CD4-positive, alpha-beta T cell treated with Interleukin-4 for 4 hours (primary cell): Measurements from ENCODE around the gene PPP1R13B.

Source experiments
- DNase-seq: peaks from one replicate; pipeline ENCODE4 v3.0.0-alpha.2; 2020

PPP1R13B gene

GRCh38 chr14:103772078-103772712 lies 75.2 kb downstream of the PPP1R13B start:
- DNase-seq: no peak

GRCh38 chr14:103770902-103771301 lies 76.5 kb downstream of the PPP1R13B start:
- DNase-seq: no peak

GRCh38 chr14:103770500-103770899 lies 76.9 kb downstream of the PPP1R13B start:
- no peak for DNase-seq

GRCh38 chr14:103767336-103767894 lies 80.0 kb downstream of the PPP1R13B start:
- DNase-seq: no peak

GRCh38 chr14:103765526-103765925 lies 81.8 kb downstream of the PPP1R13B start:
- DNase-seq: no peak

- no peak for DNase-seq
Observed at GRCh38 chr14:103763730-103764488, 83.5 kb downstream of the PPP1R13B start.

- DNase-seq: no peak
Observed at GRCh38 chr14:103762541-103762940, 84.8 kb downstream of the PPP1R13B start.

GRCh38 chr14:103762036-103762435 lies 85.3 kb downstream of the PPP1R13B start:
- no peak for DNase-seq

- no peak for DNase-seq
Observed at GRCh38 chr14:103758059-103758776, 89.2 kb downstream of the PPP1R13B start.

- no peak for DNase-seq
Observed at GRCh38 chr14:103755060-103755459, 92.3 kb downstream of the PPP1R13B start.

GRCh38 chr14:103753774-103754173 lies 93.6 kb downstream of the PPP1R13B start:
- no peak for DNase-seq

- no peak for DNase-seq
Observed at GRCh38 chr14:103749860-103750259, 97.5 kb downstream of the PPP1R13B start.

- no peak for DNase-seq
Observed at GRCh38 chr14:103749452-103749851, 97.9 kb downstream of the PPP1R13B start.

- DNase-seq: peak; percentile 50
Observed at GRCh38 chr14:103748534-103748857, 98.9 kb downstream of the PPP1R13B start.

- DNase-seq: no peak
Observed at GRCh38 chr14:103746701-103747100, 100.7 kb downstream of the PPP1R13B start.

GRCh38 chr14:103745424-103745823 lies 102.0 kb downstream of the PPP1R13B start:
- no peak for DNase-seq

- no peak for DNase-seq
Observed at GRCh38 chr14:103744621-103745395, 102.6 kb downstream of the PPP1R13B start.

GRCh38 chr14:103743691-103744090 lies 103.7 kb downstream of the PPP1R13B start:
- DNase-seq: no peak

GRCh38 chr14:103742499-103743255 lies 104.7 kb downstream of the PPP1R13B start:
- DNase-seq: no peak

- DNase-seq: no peak
Observed at GRCh38 chr14:103741876-103742275, 105.5 kb downstream of the PPP1R13B start.

- DNase-seq: no peak
Observed at GRCh38 chr14:103740991-103741689, 106.2 kb downstream of the PPP1R13B start.
